HepG2 (cell line): Measurements from ENCODE around the gene GRHL3. TPM values are rescaled to one million over a fixed set of nuclear protein-coding genes. Genes with fewer than 3 reads are reported as not detected.
A peak's percentile ranks its signal among the peaks of the same experiment; 100 is the strongest.

Experiments used
- ATAC-seq: fragments of 200-7000 bp; cut with Tn5 transposase; 3 replicates; pipeline ENCODE4 v1.9.1; 2020; ENCODE audit warnings: mild to moderate bottlenecking, moderate library complexity
- BruUV-seq: library from RNA; stranded (reverse); fragments of 400-500 nt; replicated peaks from 2 replicates; lab custom pipeline; 2021; lab: Mats Ljungman, UMichigan
- CTCF ChIA-PET: fragments of 300-600 bp; formaldehyde crosslinking; extraction: SDS; loops from one replicate; lab custom pipeline; 2021; ENCODE audit warnings: low total read pairs, inconsistent platforms, low intra/inter-chr PET ratio; lab: Yijun Ruan, JAX
- POLR2A ChIA-PET: fragments of 350-600 bp; sonication (Branson Sonifier 250); formaldehyde crosslinking; loops from one replicate; lab custom pipeline; 2020; ENCODE audit warnings: antibody characterized with exemption, inconsistent platforms; lab: Yijun Ruan, JAX
- DNase-seq: peaks from one replicate; pipeline ENCODE4 v3.0.0-alpha.2; 2015; ENCODE audit warnings: low spot score
- FAIRE-seq: peaks from 3 replicates; lab custom pipeline; 2011; peaks lifted over from hg19 to GRCh38; lab: Jason Lieb, UNC
- H2AFZ ChIP-seq: one replicate; pipeline ENCODE4 v1.6.1; 2011; ENCODE audit warnings: low read length, inconsistent platforms
- H3K27ac ChIP-seq: fragments of 300-600 bp; 3 replicates; pipeline ENCODE4 v1.8.0; 2011; ENCODE audit warnings: mixed run types, mild to moderate bottlenecking, mixed read lengths, low read length, inconsistent platforms; ENCODE audit not compliant: insufficient read depth; ENCODE audit errors: extremely low read length
- H3K27me3 ChIP-seq, 2 experiments: fragments of 200-600 bp in 1 of 2; 2 replicates in 1 of 2; 3 replicates in 1 of 2; pipeline versions ENCODE4 v1.6.0 to v1.8.0; 2011; ENCODE audit warnings: low read length in 2 of 2, mild to moderate bottlenecking in 2 of 2, moderate library complexity in 2 of 2, inconsistent platforms in 1 of 2; ENCODE audit not compliant: insufficient read depth in 2 of 2, control insufficient read depth in 1 of 2
- H3K36me3 ChIP-seq, 2 experiments: fragments of 200-600 bp in 1 of 2; replicated peaks in 1 of 2; 2 replicates in 1 of 2; 3 replicates in 1 of 2; pipeline versions ENCODE4 v1.5.1 to v1.8.0; 2011; ENCODE audit warnings: low read length in 2 of 2, inconsistent platforms in 1 of 2; ENCODE audit not compliant: insufficient read depth in 2 of 2, control insufficient read depth in 1 of 2
- H3K4me1 ChIP-seq: 2 replicates; pipeline ENCODE4 v1.5.1; 2012; ENCODE audit warnings: low read length, inconsistent platforms; ENCODE audit not compliant: insufficient read depth
- H3K4me2 ChIP-seq: 2 replicates; pipeline ENCODE4 v1.6.0; 2011; ENCODE audit warnings: low read depth, low read length, inconsistent platforms
- H3K4me3 ChIP-seq, 3 experiments: fragments of 200-600 bp in 1 of 3; sonication (generic), shearing (Covaris generic) in 1 of 3; replicated peaks in 1 of 3; 2 replicates each; pipeline ENCODE4 v1.5.1; 2011 to 2016; ENCODE audit warnings: low read length in 3 of 3, inconsistent platforms in 2 of 3, low read depth in 2 of 3, mild to moderate bottlenecking in 2 of 3, control low read depth in 1 of 3, mixed read lengths in 1 of 3; ENCODE audit not compliant: insufficient read depth in 1 of 3
- H3K79me2 ChIP-seq: one replicate; pipeline ENCODE4 v1.6.1; 2011; ENCODE audit warnings: low read length, inconsistent platforms; ENCODE audit not compliant: insufficient read depth
- H3K9ac ChIP-seq: 2 replicates; pipeline ENCODE4 v1.6.0; 2011; ENCODE audit warnings: mild to moderate bottlenecking, low read depth, low read length, inconsistent platforms; ENCODE audit not compliant: insufficient read depth
- H3K9me3 ChIP-seq: 2 replicates; pipeline ENCODE4 v1.5.1; 2012; ENCODE audit warnings: mild to moderate bottlenecking, low read length
- H4K20me1 ChIP-seq: 2 replicates; pipeline ENCODE4 v1.6.0; 2011; ENCODE audit warnings: inconsistent platforms, mild to moderate bottlenecking, low read length, moderate library complexity; ENCODE audit not compliant: insufficient read depth
- EHMT2 ChIP-seq: fragments of 200-600 bp; sonication (generic); IDR thresholded peaks from 2 replicates; pipeline ENCODE4 v1.7.0; 2017; ENCODE audit warnings: antibody characterized with exemption, low read depth, low read length, borderline replicate concordance
- FLYWCH1 ChIP-seq: sonication (generic); formaldehyde crosslinking; IDR thresholded peaks from 2 replicates; pipeline ENCODE4 v1.8.1; 2023; ENCODE audit warnings: mild to moderate bottlenecking, missing genetic modification reagents
- HIVEP1 ChIP-seq: sonication (generic); formaldehyde crosslinking; IDR thresholded peaks from 2 replicates; pipeline ENCODE4 v1.4.0; 2020; ENCODE audit warnings: mild to moderate bottlenecking, missing genetic modification reagents
- ISX ChIP-seq: sonication (generic); formaldehyde crosslinking; conservative IDR thresholded peaks from 2 replicates; pipeline ENCODE4 v1.5.0; 2020; ENCODE audit warnings: missing genetic modification reagents
- MED8 ChIP-seq: sonication (generic); formaldehyde crosslinking; IDR thresholded peaks from 2 replicates; pipeline ENCODE4 v1.8.1; 2023; ENCODE audit warnings: mild to moderate bottlenecking, missing genetic modification reagents; ENCODE audit not compliant: insufficient replicate concordance
- ZKSCAN5 ChIP-seq: sonication (generic); formaldehyde crosslinking; IDR thresholded peaks from 2 replicates; pipeline ENCODE4 v1.5.1; 2020; ENCODE audit warnings: mild to moderate bottlenecking, missing genetic modification reagents
- ZMYM2 ChIP-seq: sonication (generic); formaldehyde crosslinking; IDR thresholded peaks from 2 replicates; pipeline ENCODE4 v1.8.0; 2022; ENCODE audit warnings: mild to moderate bottlenecking, missing genetic modification reagents
- ZNF138 ChIP-seq: sonication (generic); formaldehyde crosslinking; IDR thresholded peaks from 2 replicates; pipeline ENCODE4 v1.5.0; 2020; ENCODE audit warnings: mild to moderate bottlenecking, low read depth, missing genetic modification reagents
- ZNF768 ChIP-seq: sonication (generic); formaldehyde crosslinking; IDR thresholded peaks from 2 replicates; pipeline ENCODE4 v1.4.0; 2020; ENCODE audit warnings: missing genetic modification reagents
- ZSCAN9 ChIP-seq: IDR thresholded peaks from 2 replicates; pipeline ENCODE4 v1.6.1; 2016; ENCODE audit warnings: borderline replicate concordance
- ZZZ3 ChIP-seq: sonication (generic); formaldehyde crosslinking; IDR thresholded peaks from 2 replicates; pipeline ENCODE4 v1.4.0; 2020; ENCODE audit warnings: missing genetic modification reagents, mild to moderate bottlenecking, borderline replicate concordance
- WGBS: methylation state at CpG from one replicate; pipeline ENCODE4 v1.1.6; 2017; ENCODE audit warnings: low lambda C conversion rate; 5-methylcytosine and 5-hydroxymethylcytosine counted together
- in situ Hi-C: cut with HindIII; loops from 2 replicates; pipeline ENCODE4 v1.10.0; 2017; ENCODE audit warnings: low pct_unique_long_range_greater_than_20kb; ENCODE audit not compliant: extremely low pct_ligation_motif_present
- intact Hi-C: fragments of 100-400 bp; cut with micrococcal nuclease; formaldehyde crosslinking; loops from one replicate; pipeline ENCODE4 v1.10.0; 2022; ENCODE audit not compliant: unreplicated experiment
- polyA plus RNA-seq, 8 experiments: library from polyadenylated mRNA; depleted of rRNA in 3 of 8; stranded (reverse) in 7 of 8; unstranded in 1 of 8; fragments of >200 nt; fragmentation: Illumina TruSeq in 4 of 8; extraction: Trizol in 4 of 8; gene quantifications; 2 replicates each; pipeline versions ENCODE4 v1.2.1 to v1.2.3, GENCODE V29; 2011 to 2016; ENCODE audit warnings: low read depth in 4 of 8, missing spikeins in 1 of 8, mixed read lengths in 1 of 8; ENCODE audit not compliant: insufficient read depth in 1 of 8
- total RNA-seq, 5 experiments: library from RNA; depleted of rRNA; stranded (reverse); fragments of >200 nt; fragmentation: Illumina TruSeq; extraction: Trizol; gene quantifications; 2 replicates each; pipeline ENCODE4 v1.2.3, GENCODE V29; 2016; ENCODE audit warnings: low read depth in 1 of 5
- TF ChIP-seq, protein P1 (sequence below): IDR thresholded peaks from 2 replicates; pipeline ENCODE4 v1.6.1; 2016; ENCODE audit warnings: low read depth, control low read depth
- TF ChIP-seq, protein P2 (sequence below): IDR thresholded peaks from 2 replicates; pipeline ENCODE4 v1.6.1; 2018; ENCODE audit warnings: missing genetic modification reagents

Gene GRHL3
- total and polyA plus RNA-seq, 2 of the 13 experiments (the other 11 are each of a cell fraction or from before 2014, with no cell fraction given) = not detected

DNA sequence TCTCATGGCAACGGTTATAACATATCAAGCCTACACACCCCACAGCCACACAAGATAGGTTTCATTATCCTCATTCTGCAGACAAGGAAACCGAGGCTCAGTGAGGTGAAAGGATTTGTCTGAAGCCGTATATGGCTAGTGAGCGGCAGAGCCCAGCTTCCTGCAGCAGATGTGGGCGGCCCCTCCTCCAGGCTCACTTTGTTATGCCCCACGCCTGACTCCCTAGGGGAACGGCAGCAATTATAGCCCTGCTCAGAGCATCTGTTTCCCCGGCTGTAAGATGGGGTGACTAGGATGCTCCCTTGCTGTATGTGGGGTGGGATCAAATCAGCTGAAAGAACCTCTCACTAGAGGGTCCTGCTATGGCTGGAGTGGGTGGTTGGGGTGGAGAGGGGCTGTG lies 22.1 kb downstream of the GRHL3 start:
- intact Hi-C loops (no loop called here), in situ Hi-C loops (no loop called here)
- no TSS peak for BruUV-seq
- ATAC-seq (no peak), DNase-seq (no peak), FAIRE-seq (no peak)
- no peak overlapping the region for H2AFZ ChIP-seq
- TF ChIP-seq ISX (CRISPR knock-in tag) (no peak), ZKSCAN5 (CRISPR knock-in tag) (no peak), EHMT2 (no peak), MED8 (no peak), HIVEP1 (no peak)
- TF ChIP-seq, protein P1, sequence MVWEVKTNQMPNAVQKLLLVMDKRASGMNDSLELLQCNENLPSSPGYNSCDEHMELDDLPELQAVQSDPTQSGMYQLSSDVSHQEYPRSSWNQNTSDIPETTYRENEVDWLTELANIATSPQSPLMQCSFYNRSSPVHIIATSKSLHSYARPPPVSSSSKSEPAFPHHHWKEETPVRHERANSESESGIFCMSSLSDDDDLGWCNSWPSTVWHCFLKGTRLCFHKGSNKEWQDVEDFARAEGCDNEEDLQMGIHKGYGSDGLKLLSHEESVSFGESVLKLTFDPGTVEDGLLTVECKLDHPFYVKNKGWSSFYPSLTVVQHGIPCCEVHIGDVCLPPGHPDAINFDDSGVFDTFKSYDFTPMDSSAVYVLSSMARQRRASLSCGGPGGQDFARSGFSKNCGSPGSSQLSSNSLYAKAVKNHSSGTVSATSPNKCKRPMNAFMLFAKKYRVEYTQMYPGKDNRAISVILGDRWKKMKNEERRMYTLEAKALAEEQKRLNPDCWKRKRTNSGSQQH (CRISPR knock-in tag) = no peak
- no peaks in the 10 kb centered on the region for H3K36me3 ChIP-seq
- H3K4me1 ChIP-seq = no peaks in the 10 kb centered on the region
- H3K4me3 ChIP-seq = no peak overlapping the region
- H3K27me3 ChIP-seq = peaks cover 3 to 53% of the 10 kb centered on the region in 2 experiments; a peak in 4 of 5 replicates
- 15% methylated on average over 7 of the region's 8 CpGs for WGBS
- no peaks in the 10 kb centered on the region for H4K20me1 ChIP-seq
- H3K9ac ChIP-seq = no peak overlapping the region
- ChIA-PET CTCF (no interaction called here), POLR2A (no interaction called here)
- H3K4me2 ChIP-seq = no peak overlapping the region
- H3K79me2 ChIP-seq = no peaks in the 10 kb centered on the region
- no peak overlapping the region for H3K27ac ChIP-seq
- no peaks in the 10 kb centered on the region for H3K9me3 ChIP-seq

DNA sequence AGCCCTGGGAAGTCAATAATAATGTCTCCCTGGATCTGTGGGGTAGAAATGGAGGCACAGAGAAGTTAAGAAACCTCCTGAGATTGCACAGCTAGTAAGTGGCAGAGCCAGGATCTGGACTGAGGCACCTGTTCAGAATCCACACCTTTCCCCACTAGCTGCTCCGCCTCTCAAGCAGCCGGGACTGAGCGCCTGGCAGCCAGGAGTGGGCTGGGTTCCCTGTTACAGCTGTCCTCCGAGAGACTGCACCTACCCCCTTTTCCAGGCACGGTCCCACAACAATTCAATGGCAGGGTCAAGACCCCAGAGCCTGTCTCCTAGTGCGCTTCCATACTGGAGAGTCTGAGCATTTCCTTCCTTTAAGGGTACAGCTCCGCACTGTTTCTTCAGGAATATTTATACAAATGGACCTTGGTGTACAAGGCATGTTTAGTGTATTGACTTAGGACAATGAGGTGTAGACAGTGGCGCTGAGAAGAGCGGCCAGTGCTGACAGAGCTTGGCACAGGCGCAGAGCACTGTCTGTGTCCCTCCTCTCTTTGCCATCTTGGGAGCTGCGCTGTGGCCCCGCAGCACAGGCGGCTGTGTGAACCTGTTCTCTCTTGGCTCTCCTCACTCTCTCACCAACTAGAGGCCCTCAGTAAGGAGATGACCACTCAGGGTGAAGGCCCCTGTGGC lies 24.4 kb downstream of the GRHL3 start:
- Histone ChIP-seq H3K27ac (no peak overlapping the region), H3K27me3 (peaks cover 1 to 48% of the 10 kb centered on the region in 2 experiments; a peak in 4 of 5 replicates), H3K4me2 (no peak overlapping the region), H4K20me1 (no peaks in the 10 kb centered on the region), H3K4me3 (no peak overlapping the region), H3K79me2 (no peaks in the 10 kb centered on the region), H3K4me1 (no peaks in the 10 kb centered on the region), H3K36me3 (no peaks in the 10 kb centered on the region), H3K9ac (no peak overlapping the region), H3K9me3 (no peaks in the 10 kb centered on the region), H2AFZ (no peak overlapping the region)
- 27% methylated on average over 12 of the region's 13 CpGs for WGBS
- ChIA-PET POLR2A (no interaction called here), CTCF (no interaction called here)
- in situ Hi-C loops (no loop called here), intact Hi-C loops (no loop called here)
- peak; percentile 33; the same call in 1 of the 2 replicates for TF ChIP-seq ZNF768 (CRISPR knock-in tag)
- no peak for TF ChIP-seq ZSCAN9 (CRISPR knock-in tag)
- no peak for TF ChIP-seq ZZZ3 (CRISPR knock-in tag)
- TF ChIP-seq ZMYM2 (CRISPR knock-in tag) = no peak
- TF ChIP-seq, protein P2, sequence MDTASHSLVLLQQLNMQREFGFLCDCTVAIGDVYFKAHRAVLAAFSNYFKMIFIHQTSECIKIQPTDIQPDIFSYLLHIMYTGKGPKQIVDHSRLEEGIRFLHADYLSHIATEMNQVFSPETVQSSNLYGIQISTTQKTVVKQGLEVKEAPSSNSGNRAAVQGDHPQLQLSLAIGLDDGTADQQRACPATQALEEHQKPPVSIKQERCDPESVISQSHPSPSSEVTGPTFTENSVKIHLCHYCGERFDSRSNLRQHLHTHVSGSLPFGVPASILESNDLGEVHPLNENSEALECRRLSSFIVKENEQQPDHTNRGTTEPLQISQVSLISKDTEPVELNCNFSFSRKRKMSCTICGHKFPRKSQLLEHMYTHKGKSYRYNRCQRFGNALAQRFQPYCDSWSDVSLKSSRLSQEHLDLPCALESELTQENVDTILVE (CRISPR knock-in tag) = no peak
- TF ChIP-seq ZNF138 (CRISPR knock-in tag) = no peak
- no peak for TF ChIP-seq FLYWCH1 (CRISPR knock-in tag)
- no TSS peak for BruUV-seq
- FAIRE-seq (no peak), DNase-seq (no peak), ATAC-seq (no peak)
